ENCODE measurements around the gene ACLY.

Gene ACLY

GRCh38 chr17:41965694-41966462, 47.1 kb upstream of the ACLY start:
- Histone ChIP-seq H2BK120ac (ENCODE audit: low read depth, low read length) (no peak overlapping the region), H3K4me1 (ENCODE audit: control insufficient read depth, low read depth, low read length) (peaks cover 2% of the 10 kb centered on the region), H3K4ac (ENCODE audit: low read depth, low read length) (peak overlapping the region; percentile 41), H3K27ac (ENCODE audit: low read depth, low read length) (peak overlapping the region; percentile 45), H3K23ac (ENCODE audit: low read length) (no peak overlapping the region), H2BK5ac (ENCODE audit: low read length) (no peak overlapping the region), H2BK15ac (replicated peaks; ENCODE audit: low read depth) (no peak overlapping the region), H3K36me3 (ENCODE audit: control insufficient read depth, insufficient read depth, low read length) (no peaks in the 10 kb centered on the region), H4K8ac (ENCODE audit: low read depth, low read length) (no peak overlapping the region), H4K5ac (ENCODE audit: low read length) (peak overlapping the region; percentile 21), H3K27me3 (ENCODE audit: insufficient read depth, low read length, poor library complexity) (no peaks in the 10 kb centered on the region), H3K9ac (ENCODE audit: low read length) (peak overlapping the region; percentile 89), H3K56ac (ENCODE audit: low read length) (peak overlapping the region; percentile 92), H3K79me1 (ENCODE audit: low read length) (peaks cover 9% of the 10 kb centered on the region), H3K18ac (ENCODE audit: low read length) (no peak overlapping the region), H3K79me2 (ENCODE audit: control insufficient read depth, insufficient read depth, low read length) (no peaks in the 10 kb centered on the region), H2AK5ac (ENCODE audit: low read length) (no peak overlapping the region), H3K4me3 (ENCODE audit: low read length) (peak overlapping the region; percentile 71), H3K4me2 (ENCODE audit: low read length) (peak overlapping the region; percentile 99)
- peak; percentile 95 for DNase-seq
- no CpG with 5 or more reads among the region's 18 CpGs for WGBS (ENCODE audit: extremely low coverage, insufficient coverage, low lambda C conversion rate)

DNA sequence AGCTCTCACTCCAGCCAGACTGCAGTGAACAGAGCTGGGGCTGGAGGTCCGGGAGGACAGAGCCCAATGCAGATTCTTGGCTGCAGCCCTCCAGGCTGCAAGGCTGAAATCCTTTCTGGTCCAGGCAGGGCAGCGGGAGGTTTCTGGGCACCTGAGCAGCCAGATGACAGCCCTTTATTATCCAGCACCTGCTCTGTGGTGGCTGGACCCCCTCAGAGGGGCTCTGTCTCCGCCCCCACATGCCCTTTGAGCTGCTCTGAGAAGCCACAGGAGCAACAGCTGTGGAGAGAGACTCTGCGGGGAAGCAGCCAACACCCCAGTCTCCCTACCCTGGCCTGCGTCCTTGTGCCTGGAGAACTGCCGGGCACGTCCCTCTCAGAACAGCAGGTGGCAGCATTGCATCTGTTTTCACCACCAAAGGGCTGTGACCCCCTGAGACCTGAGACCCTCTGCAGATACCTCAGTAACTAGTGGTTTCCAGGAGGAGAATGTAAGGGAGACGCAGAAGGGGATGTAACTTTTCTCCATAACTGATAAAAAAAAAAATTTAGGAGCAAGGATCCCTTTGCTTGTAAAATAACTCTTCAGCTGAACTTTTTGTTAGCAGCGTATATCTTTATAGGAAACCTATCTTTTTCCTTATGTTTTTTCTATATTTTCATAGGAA, 44.1 kb upstream of the ACLY start:
- Histone ChIP-seq H3K56ac (ENCODE audit: low read length) (no peak overlapping the region), H3K4me1 (ENCODE audit: control insufficient read depth, low read depth, low read length) (peaks cover 7% of the 10 kb centered on the region), H2AK5ac (ENCODE audit: low read length) (no peak overlapping the region), H2BK120ac (ENCODE audit: low read depth, low read length) (no peak overlapping the region), H3K27me3 (ENCODE audit: insufficient read depth, low read length, poor library complexity) (no peaks in the 10 kb centered on the region), H2BK15ac (replicated peaks; ENCODE audit: low read depth) (no peak overlapping the region), H3K9ac (ENCODE audit: low read length) (no peak overlapping the region), H2BK5ac (ENCODE audit: low read length) (no peak overlapping the region), H3K79me1 (ENCODE audit: low read length) (peaks cover 6% of the 10 kb centered on the region), H3K27ac (ENCODE audit: low read depth, low read length) (no peak overlapping the region), H3K18ac (ENCODE audit: low read length) (no peak overlapping the region), H3K4ac (ENCODE audit: low read depth, low read length) (no peak overlapping the region), H4K5ac (ENCODE audit: low read length) (no peak overlapping the region), H3K23ac (ENCODE audit: low read length) (no peak overlapping the region), H3K36me3 (ENCODE audit: control insufficient read depth, insufficient read depth, low read length) (no peaks in the 10 kb centered on the region), H3K4me3 (ENCODE audit: low read length) (no peak overlapping the region), H3K4me2 (ENCODE audit: low read length) (no peak overlapping the region), H4K8ac (ENCODE audit: low read depth, low read length) (no peak overlapping the region), H3K79me2 (ENCODE audit: control insufficient read depth, insufficient read depth, low read length) (no peaks in the 10 kb centered on the region)
- DNase-seq: peak; percentile 78
- no CpG with 5 or more reads among the region's 9 CpGs for WGBS (ENCODE audit: extremely low coverage, insufficient coverage, low lambda C conversion rate)

- H4K5ac ChIP-seq (ENCODE audit: low read length): no peak overlapping the region
- no peaks in the 10 kb centered on the region for H3K36me3 ChIP-seq (ENCODE audit: control insufficient read depth, insufficient read depth, low read length)
Observed at GRCh38 chr17:41962111-41962510, 43.4 kb upstream of the ACLY start.

GRCh38 chr17:41959336-41960095, 40.8 kb upstream of the ACLY start:
- peak overlapping the region; percentile 39 for H2BK5ac ChIP-seq (ENCODE audit: low read length)
- H3K18ac ChIP-seq (ENCODE audit: low read length): no peak overlapping the region
- H3K4me3 ChIP-seq (ENCODE audit: low read length): no peak overlapping the region
- no peaks in the 10 kb centered on the region for H3K79me2 ChIP-seq (ENCODE audit: control insufficient read depth, insufficient read depth, low read length)
- no peaks in the 10 kb centered on the region for H3K27me3 ChIP-seq (ENCODE audit: insufficient read depth, low read length, poor library complexity)
- H3K9ac ChIP-seq (ENCODE audit: low read length): peak overlapping the region; percentile 46
- H2BK120ac ChIP-seq (ENCODE audit: low read depth, low read length): no peak overlapping the region
- H3K4me1 ChIP-seq (ENCODE audit: control insufficient read depth, low read depth, low read length): peaks cover 5% of the 10 kb centered on the region
- H3K27ac ChIP-seq (ENCODE audit: low read depth, low read length): peak overlapping the region; percentile 3
- H2AK5ac ChIP-seq (ENCODE audit: low read length): no peak overlapping the region
- no peak overlapping the region for H2BK15ac ChIP-seq (replicated peaks; ENCODE audit: low read depth)
- no peak overlapping the region for H4K5ac ChIP-seq (ENCODE audit: low read length)
- no peaks in the 10 kb centered on the region for H3K79me1 ChIP-seq (ENCODE audit: low read length)
- WGBS (ENCODE audit: extremely low coverage, insufficient coverage, low lambda C conversion rate): no CpG with 5 or more reads among the region's 17 CpGs
- peak overlapping the region; percentile 82 for H3K56ac ChIP-seq (ENCODE audit: low read length)
- H3K23ac ChIP-seq (ENCODE audit: low read length): no peak overlapping the region
- peak; percentile 91 for DNase-seq
- H4K8ac ChIP-seq (ENCODE audit: low read depth, low read length): no peak overlapping the region
- no peak overlapping the region for H3K4me2 ChIP-seq (ENCODE audit: low read length)
- no peak overlapping the region for H3K4ac ChIP-seq (ENCODE audit: low read depth, low read length)
- no peaks in the 10 kb centered on the region for H3K36me3 ChIP-seq (ENCODE audit: control insufficient read depth, insufficient read depth, low read length)

More at GRCh38 chr17:41962111-41962510, 43.4 kb upstream of the ACLY start:
- no peak overlapping the region for H2BK15ac ChIP-seq (replicated peaks; ENCODE audit: low read depth)
- DNase-seq: no peak
- H3K27me3 ChIP-seq (ENCODE audit: insufficient read depth, low read length, poor library complexity): no peaks in the 10 kb centered on the region
- H3K23ac ChIP-seq (ENCODE audit: low read length): no peak overlapping the region
- no CpG with 5 or more reads among the region's 5 CpGs for WGBS (ENCODE audit: extremely low coverage, insufficient coverage, low lambda C conversion rate)
- no peak overlapping the region for H2BK5ac ChIP-seq (ENCODE audit: low read length)
- no peak overlapping the region for H3K4me3 ChIP-seq (ENCODE audit: low read length)
- H3K79me1 ChIP-seq (ENCODE audit: low read length): no peaks in the 10 kb centered on the region
- H4K8ac ChIP-seq (ENCODE audit: low read depth, low read length): no peak overlapping the region
- H2AK5ac ChIP-seq (ENCODE audit: low read length): no peak overlapping the region
- H2BK120ac ChIP-seq (ENCODE audit: low read depth, low read length): no peak overlapping the region
- H3K27ac ChIP-seq (ENCODE audit: low read depth, low read length): no peak overlapping the region
- H3K4ac ChIP-seq (ENCODE audit: low read depth, low read length): no peak overlapping the region
- no peak overlapping the region for H3K56ac ChIP-seq (ENCODE audit: low read length)
- no peaks in the 10 kb centered on the region for H3K79me2 ChIP-seq (ENCODE audit: control insufficient read depth, insufficient read depth, low read length)
- no peak overlapping the region for H3K18ac ChIP-seq (ENCODE audit: low read length)
- peaks cover 7% of the 10 kb centered on the region for H3K4me1 ChIP-seq (ENCODE audit: control insufficient read depth, low read depth, low read length)
- no peak overlapping the region for H3K9ac ChIP-seq (ENCODE audit: low read length)
- H3K4me2 ChIP-seq (ENCODE audit: low read length): no peak overlapping the region

DNA sequence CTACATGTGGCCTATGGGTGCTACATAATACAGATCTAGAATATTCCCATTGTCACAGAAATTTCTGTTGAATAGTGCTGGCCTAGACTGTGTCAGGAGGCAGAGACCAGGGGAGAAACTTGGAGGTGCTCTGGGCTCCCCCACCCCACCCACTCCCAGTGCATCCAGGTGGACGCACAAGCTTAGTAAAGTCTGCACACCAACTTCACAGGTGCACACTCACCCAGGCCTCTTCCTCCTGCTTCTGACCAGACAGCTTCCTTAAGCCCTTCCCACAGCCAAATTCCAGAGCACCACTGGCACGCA, 40.2 kb upstream of the ACLY start:
- Histone ChIP-seq H3K27me3 (ENCODE audit: insufficient read depth, low read length, poor library complexity) (no peaks in the 10 kb centered on the region), H2BK15ac (replicated peaks; ENCODE audit: low read depth) (no peak overlapping the region), H3K36me3 (ENCODE audit: control insufficient read depth, insufficient read depth, low read length) (no peaks in the 10 kb centered on the region), H2BK120ac (ENCODE audit: low read depth, low read length) (no peak overlapping the region), H4K8ac (ENCODE audit: low read depth, low read length) (no peak overlapping the region), H3K27ac (ENCODE audit: low read depth, low read length) (no peak overlapping the region), H3K18ac (ENCODE audit: low read length) (no peak overlapping the region), H3K4me2 (ENCODE audit: low read length) (no peak overlapping the region), H3K79me2 (ENCODE audit: control insufficient read depth, insufficient read depth, low read length) (no peaks in the 10 kb centered on the region), H3K79me1 (ENCODE audit: low read length) (no peaks in the 10 kb centered on the region), H2AK5ac (ENCODE audit: low read length) (no peak overlapping the region), H2BK5ac (ENCODE audit: low read length) (no peak overlapping the region), H3K9ac (ENCODE audit: low read length) (no peak overlapping the region), H3K56ac (ENCODE audit: low read length) (no peak overlapping the region), H4K5ac (ENCODE audit: low read length) (no peak overlapping the region), H3K4me1 (ENCODE audit: control insufficient read depth, low read depth, low read length) (peaks cover 5% of the 10 kb centered on the region), H3K4ac (ENCODE audit: low read depth, low read length) (no peak overlapping the region), H3K23ac (ENCODE audit: low read length) (no peak overlapping the region), H3K4me3 (ENCODE audit: low read length) (no peak overlapping the region)
- no peak for DNase-seq
- WGBS (ENCODE audit: extremely low coverage, insufficient coverage, low lambda C conversion rate): no CpG with 5 or more reads among the region's 2 CpGs
